Keratinocyte (primary cell): ENCODE data around the gene COX4I1. TPM values are rescaled to one million over a fixed set of nuclear protein-coding genes. Genes with fewer than 3 reads are reported as not detected.

Experiments
- DNase-seq: peaks from one replicate; pipeline ENCODE4 v3.0.0-alpha.2; 2011; ENCODE audit warnings: low read depth, missing footprints, low spot score
- FAIRE-seq: peaks from 2 replicates; lab custom pipeline; 2011; peaks lifted over from hg19 to GRCh38; lab: Jason Lieb, UNC
- H2AFZ ChIP-seq: 2 replicates; pipeline ENCODE4 v1.6.0; 2012; ENCODE audit warnings: low read length, control low read depth, inconsistent platforms; ENCODE audit not compliant: control insufficient read depth
- H3K27ac ChIP-seq: 2 replicates; pipeline ENCODE4 v1.5.1; 2011; ENCODE audit warnings: low read length; ENCODE audit not compliant: control insufficient read depth, insufficient read depth
- H3K27me3 ChIP-seq: 3 replicates; pipeline ENCODE4 v1.6.0; 2011; ENCODE audit warnings: low read length; ENCODE audit not compliant: control insufficient read depth, insufficient read depth; ENCODE audit errors: extremely low read depth
- H3K36me3 ChIP-seq, 2 experiments: 2 replicates in 1 of 2; 3 replicates in 1 of 2; pipeline ENCODE4 v1.5.1; 2011; ENCODE audit warnings: low read length in 2 of 2, mild to moderate bottlenecking in 1 of 2; ENCODE audit not compliant: control insufficient read depth in 2 of 2, insufficient read depth in 2 of 2; ENCODE audit errors: extremely low read depth in 1 of 2
- H3K4me1 ChIP-seq: 3 replicates; pipeline ENCODE4 v1.5.1; 2011; ENCODE audit warnings: low read length; ENCODE audit not compliant: control insufficient read depth, insufficient read depth; ENCODE audit errors: extremely low read depth
- H3K4me2 ChIP-seq: 3 replicates; pipeline ENCODE4 v1.6.0; 2011; ENCODE audit warnings: low read depth, low read length; ENCODE audit not compliant: control insufficient read depth, insufficient read depth; ENCODE audit errors: extremely low read depth
- H3K4me3 ChIP-seq, 3 experiments: fragments of 200-600 bp in 1 of 3; sonication (generic) in 1 of 3; 2 replicates in 2 of 3; 3 replicates in 1 of 3; pipeline ENCODE4 v1.5.1; 2011 to 2016; ENCODE audit warnings: low read length in 3 of 3, mild to moderate bottlenecking in 3 of 3, control low read depth in 2 of 3, inconsistent platforms in 1 of 3, low read depth in 1 of 3, mixed read lengths in 1 of 3, mixed run types in 1 of 3, moderate library complexity in 1 of 3; ENCODE audit not compliant: control insufficient read depth in 2 of 3, insufficient read depth in 2 of 3; ENCODE audit errors: extremely low read depth in 1 of 3
- H3K79me2 ChIP-seq: 2 replicates; pipeline ENCODE4 v1.6.0; 2012; ENCODE audit warnings: low read length; ENCODE audit not compliant: control insufficient read depth, insufficient read depth
- H3K9ac ChIP-seq: 3 replicates; pipeline ENCODE4 v1.6.0; 2011; ENCODE audit warnings: low read length; ENCODE audit not compliant: control insufficient read depth, insufficient read depth; ENCODE audit errors: extremely low read depth
- H3K9me1 ChIP-seq: 3 replicates; pipeline ENCODE4 v1.6.0; 2011; ENCODE audit warnings: low read length; ENCODE audit not compliant: control insufficient read depth, insufficient read depth; ENCODE audit errors: extremely low read depth
- H3K9me3 ChIP-seq: 2 replicates; pipeline ENCODE4 v1.5.1; 2012; ENCODE audit warnings: low read depth, low read length; ENCODE audit not compliant: control insufficient read depth
- H4K20me1 ChIP-seq: 3 replicates; pipeline ENCODE4 v1.6.0; 2011; ENCODE audit warnings: low read length; ENCODE audit not compliant: control insufficient read depth, insufficient read depth; ENCODE audit errors: extremely low read depth
- CTCF ChIP-seq, 3 experiments: IDR thresholded peaks in 1 of 3; conservative IDR thresholded peaks in 1 of 3; optimal IDR thresholded peaks in 1 of 3; 2 replicates in 2 of 3; 3 replicates in 1 of 3; pipeline versions ENCODE3 to v1.5.1; 2011; ENCODE audit warnings: low read length in 3 of 3, mild to moderate bottlenecking in 3 of 3, moderate library complexity in 2 of 3, control low read depth in 1 of 3, inconsistent platforms in 1 of 3; ENCODE audit not compliant: insufficient read depth in 2 of 3; ENCODE audit errors: extremely low read depth in 1 of 3
- EZH2 ChIP-seq: IDR thresholded peaks from one replicate; pipeline ENCODE4 v1.6.1; 2012; ENCODE audit warnings: inconsistent platforms, mild to moderate bottlenecking, low read length, moderate library complexity
- dilution Hi-C: fragments of 300-500 bp; cut with MboI; formaldehyde crosslinking; loops from one replicate; pipeline ENCODE4 v1.7.0; 2020; ENCODE audit warnings: low sequenced_read_pairs; ENCODE audit not compliant: extremely low pct_ligation_motif_present
- polyA plus RNA-seq, 5 experiments: library from polyadenylated mRNA; depleted of rRNA in 3 of 5; stranded (reverse) in 3 of 5; stranded (forward) in 1 of 5; unstranded in 1 of 5; fragments of >200 nt; gene quantifications; 1 replicate in 1 of 5; 2 replicates in 3 of 5; 3 replicates in 1 of 5; pipeline versions ENCODE4 v1.2.1 to v1.2.3, GENCODE V29; 2011 to 2012; ENCODE audit warnings: missing spikeins in 2 of 5, low read depth in 1 of 5, low replicate concordance in 1 of 5

COX4I1 gene
- polyA plus RNA-seq, 1 donor (not counting 4 experiments of a cell fraction or from before 2014, with no cell fraction given) = 809 TPM

GRCh38 chr16:85845266-85845665 lies 45.8 kb downstream of the COX4I1 start:
- no peak for DNase-seq
- Histone ChIP-seq H2AFZ (no peak overlapping the region), H3K27me3 (peaks cover 3% of the 10 kb centered on the region), H3K9me1 (no peaks in the 10 kb centered on the region), H3K4me1 (no peaks in the 10 kb centered on the region), H3K9ac (no peak overlapping the region), H3K79me2 (no peaks in the 10 kb centered on the region), H3K4me2 (no peak overlapping the region), H3K4me3 (no peak overlapping the region), H3K9me3 (no peaks in the 10 kb centered on the region), H3K27ac (no peak overlapping the region), H3K36me3 (no peaks in the 10 kb centered on the region), H4K20me1 (no peaks in the 10 kb centered on the region)
- dilution Hi-C loops = no loop called here
- no peak for FAIRE-seq
- TF ChIP-seq CTCF (optimal IDR thresholded peaks at IDR 0.05 in 1 of 3, IDR thresholded peaks at IDR 0.05 in 1 of 3, conservative IDR thresholded peaks at IDR 0.05 in 1 of 3; ENCODE audit: extremely low read depth in 1 of 3, insufficient read depth in 2 of 3, low read length in 3 of 3) (no peak), EZH2 (no peak)

- dilution Hi-C loops = no loop called here
- peaks cover 3% of the 10 kb centered on the region for H3K27me3 ChIP-seq
- no peak for DNase-seq
Measured at GRCh38 chr16:85846461-85846860, 47.0 kb downstream of the COX4I1 start.

More at GRCh38 chr16:85846461-85846860, 47.0 kb downstream of the COX4I1 start:
- TF ChIP-seq CTCF (optimal IDR thresholded peaks at IDR 0.05 in 1 of 3, IDR thresholded peaks at IDR 0.05 in 1 of 3, conservative IDR thresholded peaks at IDR 0.05 in 1 of 3; ENCODE audit: extremely low read depth in 1 of 3, insufficient read depth in 2 of 3, low read length in 3 of 3) (no peak), EZH2 (no peak)
- no peaks in the 10 kb centered on the region for H3K36me3 ChIP-seq
- H3K4me3 ChIP-seq = no peak overlapping the region
- H3K9ac ChIP-seq = no peak overlapping the region
- no peak for FAIRE-seq
- H3K4me2 ChIP-seq = no peak overlapping the region
- H3K9me1 ChIP-seq = no peaks in the 10 kb centered on the region
- no peaks in the 10 kb centered on the region for H3K4me1 ChIP-seq
- no peaks in the 10 kb centered on the region for H3K9me3 ChIP-seq
- no peaks in the 10 kb centered on the region for H3K79me2 ChIP-seq
- H4K20me1 ChIP-seq = no peaks in the 10 kb centered on the region
- no peak overlapping the region for H3K27ac ChIP-seq
- no peak overlapping the region for H2AFZ ChIP-seq
